CD14-positive monocyte (primary cell): ENCODE measurements around the gene AFF3. TPM values are rescaled to one million over a fixed set of nuclear protein-coding genes. Genes with fewer than 3 reads are reported as not detected.

Experiments
- DNase-seq, 3 donors: peaks; one replicate each; pipeline ENCODE4 v3.0.0-alpha.2; 2011 to 2022
- H2AFZ ChIP-seq: 2 replicates; pipeline ENCODE4 v1.6.0; 2012; ENCODE audit warnings: mild to moderate bottlenecking, low read depth, low read length, inconsistent platforms; ENCODE audit not compliant: insufficient read depth, poor library complexity, severe bottlenecking
- H3K27ac ChIP-seq, 2 donors: 1 replicate in 1 of 2; 2 replicates in 1 of 2; pipeline ENCODE4 v1.5.1; 2012 to 2013; ENCODE audit warnings: low read length in 2 of 2, control low read depth in 1 of 2, inconsistent platforms in 1 of 2, low read depth in 1 of 2, mild to moderate bottlenecking in 1 of 2
- H3K27me3 ChIP-seq, 2 donors: one replicate each; pipeline versions ENCODE4 v1.6.0 to v1.6.1; 2011 to 2013; ENCODE audit warnings: low read length in 2 of 2; ENCODE audit not compliant: control insufficient read depth in 2 of 2, insufficient read depth in 2 of 2
- H3K36me3 ChIP-seq, 2 donors: replicated peaks in 1 of 2; 1 replicate in 1 of 2; 2 replicates in 1 of 2; pipeline versions ENCODE4 v1.5.1 to v1.6.1; 2012 to 2013; ENCODE audit warnings: low read length in 2 of 2, control low read depth in 1 of 2, inconsistent platforms in 1 of 2, mild to moderate bottlenecking in 1 of 2; ENCODE audit not compliant: insufficient read depth in 2 of 2, control insufficient read depth in 1 of 2
- H3K4me1 ChIP-seq, 2 donors: 1 replicate in 1 of 2; 2 replicates in 1 of 2; pipeline versions ENCODE4 v1.5.1 to v1.6.1; 2012 to 2013; ENCODE audit warnings: low read length in 2 of 2, control low read depth in 1 of 2, inconsistent platforms in 1 of 2, mild to moderate bottlenecking in 1 of 2, moderate library complexity in 1 of 2; ENCODE audit not compliant: insufficient read depth in 2 of 2, control insufficient read depth in 1 of 2
- H3K4me2 ChIP-seq: replicated peaks from 2 replicates; pipeline ENCODE3; 2012; ENCODE audit warnings: low read length, moderate library complexity, mild to moderate bottlenecking; ENCODE audit not compliant: poor library complexity, severe bottlenecking; ENCODE audit errors: extremely low read depth
- H3K4me3 ChIP-seq, 3 experiments: fragments of 200-600 bp in 1 of 3; sonication (generic) in 1 of 3; replicated peaks in 1 of 3; 1 replicate in 2 of 3; 2 replicates in 1 of 3; pipeline ENCODE4 v1.5.1; 2011 to 2013; ENCODE audit warnings: low read length in 3 of 3, mild to moderate bottlenecking in 3 of 3, control low read depth in 2 of 3, low read depth in 2 of 3, inconsistent platforms in 1 of 3, moderate library complexity in 1 of 3
- H3K79me2 ChIP-seq: 2 replicates; pipeline ENCODE4 v1.6.0; 2012; ENCODE audit warnings: mild to moderate bottlenecking, control low read depth, inconsistent platforms, low read length, moderate library complexity; ENCODE audit not compliant: insufficient read depth
- H3K9ac ChIP-seq: 2 replicates; pipeline ENCODE4 v1.6.0; 2017; ENCODE audit warnings: low read length, mild to moderate bottlenecking; ENCODE audit not compliant: insufficient read depth, poor library complexity, severe bottlenecking
- H3K9me3 ChIP-seq, 2 donors: replicated peaks in 1 of 2; 1 replicate in 1 of 2; 2 replicates in 1 of 2; pipeline versions ENCODE4 v1.5.1 to v1.6.1; 2012 to 2013; ENCODE audit warnings: low read length in 2 of 2, control low read depth in 1 of 2; ENCODE audit not compliant: control insufficient read depth in 1 of 2, insufficient read depth in 1 of 2
- H4K20me1 ChIP-seq: 2 replicates; pipeline ENCODE4 v1.6.0; 2012; ENCODE audit warnings: mild to moderate bottlenecking, low read length, control low read depth, moderate library complexity; ENCODE audit not compliant: insufficient read depth
- H3K27ac Mint-ChIP-seq, 7 donors: one replicate each; pipeline ENCODE4 v1.8.0; 2020; ENCODE audit warnings: mild to moderate bottlenecking in 7 of 7, mixed read lengths in 7 of 7, moderate library complexity in 6 of 7, inconsistent platforms in 2 of 7
- H3K27me3 Mint-ChIP-seq, 3 donors: one replicate each; pipeline ENCODE4 v1.8.0; 2021 to 2022; ENCODE audit warnings: low read depth in 3 of 3, mild to moderate bottlenecking in 3 of 3, mixed read lengths in 3 of 3, moderate library complexity in 3 of 3, inconsistent platforms in 1 of 3
- H3K36me3 Mint-ChIP-seq, 2 donors: one replicate each; pipeline ENCODE4 v1.8.0; 2020; ENCODE audit warnings: mixed read lengths in 2 of 2, inconsistent platforms in 1 of 2, mild to moderate bottlenecking in 1 of 2
- H3K4me1 Mint-ChIP-seq: one replicate; pipeline ENCODE4 v1.8.0; 2020; ENCODE audit warnings: mild to moderate bottlenecking, mixed read lengths
- H3K4me3 Mint-ChIP-seq, 2 donors: one replicate each; pipeline ENCODE4 v1.8.0; 2020; ENCODE audit warnings: mild to moderate bottlenecking in 2 of 2, mixed read lengths in 2 of 2, moderate library complexity in 1 of 2
- H3K9me3 Mint-ChIP-seq, 7 donors: one replicate each; pipeline ENCODE4 v1.8.0; 2020 to 2022; ENCODE audit warnings: mixed read lengths in 7 of 7, mild to moderate bottlenecking in 6 of 7, moderate library complexity in 6 of 7, inconsistent platforms in 2 of 7
- WGBS: methylation state at CpG from one replicate; pipeline ENCODE4 v1.1.5; 2013; ENCODE audit warnings: missing lambda C conversion rate; ENCODE audit not compliant: insufficient coverage; 5-methylcytosine and 5-hydroxymethylcytosine counted together
- intact Hi-C, 2 donors: fragments of 100-400 bp; cut with micrococcal nuclease; formaldehyde crosslinking; loops; one replicate each; pipeline versions ENCODE4 v1.15.0 to v1.15.1; 2023
- polyA plus RNA-seq, 3 donors: library from polyadenylated mRNA; depleted of rRNA in 1 of 3; unstranded in 2 of 3; stranded (reverse) in 1 of 3; fragments of 300-500 nt in 2 of 3; fragments of >200 nt in 1 of 3; fragmentation: Illumina TruSeq in 2 of 3; gene quantifications; 1 replicate in 2 of 3; 2 replicates in 1 of 3; pipeline ENCODE4 v1.2.3, GENCODE V29; 2012 to 2021
- TF ChIP-seq, protein P1 (sequence below): fragments of 200-600 bp; IDR thresholded peaks from one replicate; pipeline ENCODE4 v1.8.0; 2022; ENCODE audit warnings: antibody characterized with exemption, mild to moderate bottlenecking

Gene AFF3
- polyA plus RNA-seq, 3 donors = 0.17 to 4.1 (median 0.49) TPM

DNA sequence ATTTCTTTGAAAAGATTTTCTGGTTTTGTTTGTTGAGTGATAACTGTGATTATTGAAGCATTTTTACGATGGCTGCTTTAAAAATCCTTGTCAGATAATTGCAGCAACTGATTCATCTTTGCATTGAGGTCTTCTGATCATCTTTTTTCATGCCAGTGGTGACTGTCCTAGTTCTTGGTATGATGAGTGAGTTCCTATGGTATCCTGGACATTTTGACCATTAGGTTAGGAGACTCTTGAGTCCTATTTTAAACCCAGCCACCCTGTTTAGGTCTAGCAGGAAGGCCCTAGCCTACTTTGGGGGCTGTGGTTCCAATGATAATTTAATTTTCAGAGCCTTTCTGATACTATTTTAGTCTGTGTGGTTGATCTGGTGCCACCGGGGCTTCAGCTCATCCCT, 579.9 kb downstream of the AFF3 start:
- Histone ChIP-seq H2AFZ (no peak overlapping the region), H3K9ac (no peak overlapping the region), H4K20me1 (no peaks in the 10 kb centered on the region), H3K4me2 (no peak overlapping the region), H3K27ac (no peak overlapping the region), H3K4me1 (no peaks in the 10 kb centered on the region), H3K36me3 (no peaks in the 10 kb centered on the region), H3K9me3 (no peaks in the 10 kb centered on the region), H3K79me2 (no peaks in the 10 kb centered on the region), H3K27me3 (no peaks in the 10 kb centered on the region), H3K4me3 (no peak overlapping the region)
- Mint-ChIP-seq H3K27ac (no peak overlapping the region), H3K4me1 (peaks cover 2% of the 10 kb centered on the region), H3K4me3 (no peak overlapping the region), H3K9me3 (peaks cover 0 to 1% (median 0%) of the 10 kb centered on the region in 7 donors), H3K36me3 (peaks cover 3 to 15% of the 10 kb centered on the region in 2 donors), H3K27me3 (peaks cover 0 to 2% (median 0%) of the 10 kb centered on the region in 3 donors)
- 100% methylated on average over 2 of the region's 2 CpGs for WGBS
- DNase-seq = no peak
- TF ChIP-seq, protein P1, sequence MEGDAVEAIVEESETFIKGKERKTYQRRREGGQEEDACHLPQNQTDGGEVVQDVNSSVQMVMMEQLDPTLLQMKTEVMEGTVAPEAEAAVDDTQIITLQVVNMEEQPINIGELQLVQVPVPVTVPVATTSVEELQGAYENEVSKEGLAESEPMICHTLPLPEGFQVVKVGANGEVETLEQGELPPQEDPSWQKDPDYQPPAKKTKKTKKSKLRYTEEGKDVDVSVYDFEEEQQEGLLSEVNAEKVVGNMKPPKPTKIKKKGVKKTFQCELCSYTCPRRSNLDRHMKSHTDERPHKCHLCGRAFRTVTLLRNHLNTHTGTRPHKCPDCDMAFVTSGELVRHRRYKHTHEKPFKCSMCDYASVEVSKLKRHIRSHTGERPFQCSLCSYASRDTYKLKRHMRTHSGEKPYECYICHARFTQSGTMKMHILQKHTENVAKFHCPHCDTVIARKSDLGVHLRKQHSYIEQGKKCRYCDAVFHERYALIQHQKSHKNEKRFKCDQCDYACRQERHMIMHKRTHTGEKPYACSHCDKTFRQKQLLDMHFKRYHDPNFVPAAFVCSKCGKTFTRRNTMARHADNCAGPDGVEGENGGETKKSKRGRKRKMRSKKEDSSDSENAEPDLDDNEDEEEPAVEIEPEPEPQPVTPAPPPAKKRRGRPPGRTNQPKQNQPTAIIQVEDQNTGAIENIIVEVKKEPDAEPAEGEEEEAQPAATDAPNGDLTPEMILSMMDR = no peak
- intact Hi-C loops = no loop called here

DNA sequence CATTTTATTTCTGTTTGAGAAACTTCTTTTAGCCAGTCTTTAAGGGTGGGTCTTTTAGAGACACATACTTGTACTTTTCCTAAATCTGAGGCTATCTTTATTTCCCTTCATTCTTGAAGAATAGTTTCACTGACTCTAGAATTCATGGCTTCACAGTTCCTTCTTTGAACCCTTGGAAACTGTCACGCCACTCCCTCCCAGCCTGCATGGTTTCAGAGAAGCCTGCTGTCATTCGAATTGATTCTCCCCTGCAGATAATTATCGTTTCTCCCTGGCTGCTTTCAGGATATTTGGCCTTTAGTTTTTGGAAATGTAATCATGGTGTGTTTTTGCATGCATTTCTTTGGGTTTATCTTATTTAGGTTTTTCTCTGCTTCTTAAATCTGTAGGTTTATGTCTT, 580.6 kb downstream of the AFF3 start:
- DNase-seq = no peak
- Histone ChIP-seq H3K36me3 (no peaks in the 10 kb centered on the region), H3K4me3 (no peak overlapping the region), H3K79me2 (no peaks in the 10 kb centered on the region), H4K20me1 (no peaks in the 10 kb centered on the region), H3K4me1 (no peaks in the 10 kb centered on the region), H3K27me3 (no peaks in the 10 kb centered on the region), H3K27ac (no peak overlapping the region), H3K9ac (no peak overlapping the region), H2AFZ (peak overlapping the region; percentile 6), H3K9me3 (no peaks in the 10 kb centered on the region), H3K4me2 (no peak overlapping the region)
- peaks cover 0 to 11% of the 10 kb centered on the region in 2 donors for H3K36me3 Mint-ChIP-seq
- 78% methylated on average over 1 of the region's 3 CpGs for WGBS
- H3K4me1 Mint-ChIP-seq = peaks cover 2% of the 10 kb centered on the region
- intact Hi-C loops = no loop called here
- H3K27me3 Mint-ChIP-seq = peaks cover 0 to 2% (median 0%) of the 10 kb centered on the region in 3 donors
- H3K9me3 Mint-ChIP-seq = peaks cover 0 to 1% (median 0%) of the 10 kb centered on the region in 7 donors
- no peak overlapping the region for H3K27ac Mint-ChIP-seq
- TF ChIP-seq, protein P1 = no peak
- no peak overlapping the region for H3K4me3 Mint-ChIP-seq
